ENCODE measurements around the gene ULK3.

The ULK3 gene

DNA sequence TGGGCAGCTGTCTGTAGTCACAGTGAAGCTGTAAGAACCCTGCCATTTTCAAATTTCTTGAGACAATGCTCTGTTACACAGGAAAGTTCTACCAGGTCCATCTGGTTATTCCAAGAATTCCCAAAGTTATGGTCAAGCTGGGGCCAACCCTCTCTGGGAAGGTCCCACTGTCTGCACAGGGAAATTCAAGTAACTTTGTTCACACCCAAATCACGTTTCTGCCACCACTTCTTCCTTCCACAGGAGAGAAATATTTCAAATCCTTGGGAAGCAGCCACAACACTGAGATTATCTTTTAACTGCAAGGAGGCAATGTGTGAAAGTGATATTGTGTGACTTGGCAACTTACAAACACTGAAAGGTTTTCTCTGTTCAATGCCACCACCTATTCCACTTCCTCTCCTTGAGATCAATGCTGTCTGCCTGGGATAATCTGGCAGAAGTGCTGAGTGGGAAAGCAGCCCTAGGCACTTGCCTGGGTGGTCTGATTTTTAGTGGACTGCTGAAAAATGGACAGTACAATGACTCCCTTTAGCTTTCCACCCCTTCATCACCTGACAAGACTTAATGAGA, 24.6 kb upstream of the ULK3 start:
- no peaks in the 10 kb centered on the region for H3K9me2 ChIP-seq (replicated peaks; ENCODE audit: control insufficient read depth, low read length)
- peaks cover 12% of the 10 kb centered on the region; the same call in 1 of the 2 replicates for H3F3A ChIP-seq (ENCODE audit: control insufficient read depth, insufficient read depth)
- no peak overlapping the region for H3K4me3 ChIP-seq (ENCODE audit: low read length)
- H3K4me1 ChIP-seq (ENCODE audit: control insufficient read depth, low read length): peaks cover 51% of the 10 kb centered on the region
- peaks cover 6% of the 10 kb centered on the region; the same call in 1 of the 2 replicates for H3K9me3 ChIP-seq (ENCODE audit: control insufficient read depth, insufficient read depth, low read length)
- peaks cover 86% of the 10 kb centered on the region for H3K79me2 ChIP-seq (ENCODE audit: control insufficient read depth, low read length)
- H3K4me2 ChIP-seq (ENCODE audit: low read length): no peak overlapping the region
- H3K27me3 ChIP-seq (ENCODE audit: control insufficient read depth, low read length): no peaks in the 10 kb centered on the region
- no peak for TF ChIP-seq EZH2phosphoT487 (IDR thresholded peaks at IDR 0.05; ENCODE audit: borderline replicate concordance, low read length)
- TF ChIP-seq, protein P1, sequence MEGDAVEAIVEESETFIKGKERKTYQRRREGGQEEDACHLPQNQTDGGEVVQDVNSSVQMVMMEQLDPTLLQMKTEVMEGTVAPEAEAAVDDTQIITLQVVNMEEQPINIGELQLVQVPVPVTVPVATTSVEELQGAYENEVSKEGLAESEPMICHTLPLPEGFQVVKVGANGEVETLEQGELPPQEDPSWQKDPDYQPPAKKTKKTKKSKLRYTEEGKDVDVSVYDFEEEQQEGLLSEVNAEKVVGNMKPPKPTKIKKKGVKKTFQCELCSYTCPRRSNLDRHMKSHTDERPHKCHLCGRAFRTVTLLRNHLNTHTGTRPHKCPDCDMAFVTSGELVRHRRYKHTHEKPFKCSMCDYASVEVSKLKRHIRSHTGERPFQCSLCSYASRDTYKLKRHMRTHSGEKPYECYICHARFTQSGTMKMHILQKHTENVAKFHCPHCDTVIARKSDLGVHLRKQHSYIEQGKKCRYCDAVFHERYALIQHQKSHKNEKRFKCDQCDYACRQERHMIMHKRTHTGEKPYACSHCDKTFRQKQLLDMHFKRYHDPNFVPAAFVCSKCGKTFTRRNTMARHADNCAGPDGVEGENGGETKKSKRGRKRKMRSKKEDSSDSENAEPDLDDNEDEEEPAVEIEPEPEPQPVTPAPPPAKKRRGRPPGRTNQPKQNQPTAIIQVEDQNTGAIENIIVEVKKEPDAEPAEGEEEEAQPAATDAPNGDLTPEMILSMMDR (IDR thresholded peaks at IDR 0.05; ENCODE audit: low read depth, low read length, poor library complexity, severe bottlenecking): no peak
- H4K20me1 ChIP-seq (ENCODE audit: control insufficient read depth, insufficient read depth, low read depth, low read length): peaks cover 25% of the 10 kb centered on the region
- H3K36me3 ChIP-seq (ENCODE audit: control insufficient read depth, low read length): peaks cover 45% of the 10 kb centered on the region
- H3K27ac ChIP-seq (ENCODE audit: low read depth, low read length): no peak overlapping the region

DNA sequence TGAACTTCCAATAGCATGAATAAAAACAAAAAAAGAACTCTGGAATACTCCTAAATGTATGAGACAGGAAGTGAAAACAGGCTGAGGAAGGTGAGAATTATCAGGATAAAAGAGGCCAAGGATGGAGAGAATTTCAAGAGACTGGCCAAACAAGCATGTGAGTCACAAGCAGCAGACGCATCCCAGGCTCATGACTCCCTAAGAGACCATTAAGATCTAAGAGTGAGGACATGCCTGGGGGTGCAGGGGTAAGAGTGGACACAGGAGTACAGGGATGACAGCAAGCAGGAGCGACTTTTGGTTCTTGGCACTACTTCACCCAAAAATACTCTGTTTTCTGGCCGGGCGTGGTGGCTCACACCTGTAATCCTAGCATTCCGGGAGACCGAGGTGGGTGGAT, 23.1 kb upstream of the ULK3 start:
- Histone ChIP-seq H3K79me2 (ENCODE audit: control insufficient read depth, low read length) (peaks cover 77% of the 10 kb centered on the region), H3K36me3 (ENCODE audit: control insufficient read depth, low read length) (peaks cover 42% of the 10 kb centered on the region), H3F3A (ENCODE audit: control insufficient read depth, insufficient read depth) (peaks cover 11% of the 10 kb centered on the region; the same call in 1 of the 2 replicates), H4K20me1 (ENCODE audit: control insufficient read depth, insufficient read depth, low read depth, low read length) (peaks cover 20% of the 10 kb centered on the region), H3K9me2 (replicated peaks; ENCODE audit: control insufficient read depth, low read length) (no peaks in the 10 kb centered on the region), H3K27ac (ENCODE audit: low read depth, low read length) (no peak overlapping the region), H3K9me3 (ENCODE audit: control insufficient read depth, insufficient read depth, low read length) (peaks cover 6% of the 10 kb centered on the region; the same call in 1 of the 2 replicates), H3K4me3 (ENCODE audit: low read length) (no peak overlapping the region), H3K4me2 (ENCODE audit: low read length) (no peak overlapping the region), H3K27me3 (ENCODE audit: control insufficient read depth, low read length) (no peaks in the 10 kb centered on the region), H3K4me1 (ENCODE audit: control insufficient read depth, low read length) (peaks cover 37% of the 10 kb centered on the region)
- TF ChIP-seq, protein P1 (IDR thresholded peaks at IDR 0.05; ENCODE audit: low read depth, low read length, poor library complexity, severe bottlenecking): no peak
- TF ChIP-seq EZH2phosphoT487 (IDR thresholded peaks at IDR 0.05; ENCODE audit: borderline replicate concordance, low read length): no peak

DNA sequence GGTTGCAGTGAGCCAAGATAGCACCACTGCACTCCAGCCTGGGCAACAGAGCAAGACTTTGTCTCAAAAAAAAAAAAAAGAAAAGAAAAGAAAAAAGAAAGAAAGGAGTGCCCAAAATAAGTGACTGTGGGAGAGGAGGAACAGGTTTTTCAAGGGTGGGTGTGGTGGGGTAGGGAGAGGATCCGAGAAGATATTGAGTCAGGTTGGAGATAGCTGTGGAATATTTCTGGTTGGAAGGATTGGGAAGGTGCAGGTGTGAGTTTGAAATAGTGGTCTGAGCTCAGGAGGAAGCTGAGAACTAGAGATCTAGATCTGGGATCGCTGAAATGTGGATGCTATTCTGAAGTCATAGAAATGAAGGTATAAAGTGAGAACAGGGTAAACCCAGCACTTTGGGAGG, 22.4 kb upstream of the ULK3 start:
- no peaks in the 10 kb centered on the region for H3K9me2 ChIP-seq (replicated peaks; ENCODE audit: control insufficient read depth, low read length)
- no peak overlapping the region for H3K4me3 ChIP-seq (ENCODE audit: low read length)
- no peak overlapping the region for H3K4me2 ChIP-seq (ENCODE audit: low read length)
- H4K20me1 ChIP-seq (ENCODE audit: control insufficient read depth, insufficient read depth, low read depth, low read length): peaks cover 13% of the 10 kb centered on the region; the same call in 1 of the 2 replicates
- no peak overlapping the region for H3K27ac ChIP-seq (ENCODE audit: low read depth, low read length)
- peaks cover 69% of the 10 kb centered on the region for H3K79me2 ChIP-seq (ENCODE audit: control insufficient read depth, low read length)
- H3K4me1 ChIP-seq (ENCODE audit: control insufficient read depth, low read length): peaks cover 29% of the 10 kb centered on the region
- H3K27me3 ChIP-seq (ENCODE audit: control insufficient read depth, low read length): no peaks in the 10 kb centered on the region
- H3K9me3 ChIP-seq (ENCODE audit: control insufficient read depth, insufficient read depth, low read length): peaks cover 6% of the 10 kb centered on the region; the same call in 1 of the 2 replicates
- H3F3A ChIP-seq (ENCODE audit: control insufficient read depth, insufficient read depth): peaks cover 3% of the 10 kb centered on the region; the same call in 1 of the 2 replicates
- peaks cover 35% of the 10 kb centered on the region for H3K36me3 ChIP-seq (ENCODE audit: control insufficient read depth, low read length)
- TF ChIP-seq EZH2phosphoT487 (IDR thresholded peaks at IDR 0.05; ENCODE audit: borderline replicate concordance, low read length): no peak
- TF ChIP-seq, protein P1 (IDR thresholded peaks at IDR 0.05; ENCODE audit: low read depth, low read length, poor library complexity, severe bottlenecking): no peak
